Hematopoietic multipotent progenitor cell treated with erythropoietin and hydrocortisone succinate and interleukin-3 and kit ligand, for 15 days (in vitro differentiated cells): ENCODE data around the gene CTNNA2.

Source experiments
- DNase-seq: peaks from one replicate; pipeline ENCODE4 v3.0.0-alpha.2; 2015; ENCODE audit warnings: low spot score

The CTNNA2 gene

GRCh38 chr2:79857888-79858287 is 345.0 kb downstream of the CTNNA2 start:
- DNase-seq, result no peak

DNA sequence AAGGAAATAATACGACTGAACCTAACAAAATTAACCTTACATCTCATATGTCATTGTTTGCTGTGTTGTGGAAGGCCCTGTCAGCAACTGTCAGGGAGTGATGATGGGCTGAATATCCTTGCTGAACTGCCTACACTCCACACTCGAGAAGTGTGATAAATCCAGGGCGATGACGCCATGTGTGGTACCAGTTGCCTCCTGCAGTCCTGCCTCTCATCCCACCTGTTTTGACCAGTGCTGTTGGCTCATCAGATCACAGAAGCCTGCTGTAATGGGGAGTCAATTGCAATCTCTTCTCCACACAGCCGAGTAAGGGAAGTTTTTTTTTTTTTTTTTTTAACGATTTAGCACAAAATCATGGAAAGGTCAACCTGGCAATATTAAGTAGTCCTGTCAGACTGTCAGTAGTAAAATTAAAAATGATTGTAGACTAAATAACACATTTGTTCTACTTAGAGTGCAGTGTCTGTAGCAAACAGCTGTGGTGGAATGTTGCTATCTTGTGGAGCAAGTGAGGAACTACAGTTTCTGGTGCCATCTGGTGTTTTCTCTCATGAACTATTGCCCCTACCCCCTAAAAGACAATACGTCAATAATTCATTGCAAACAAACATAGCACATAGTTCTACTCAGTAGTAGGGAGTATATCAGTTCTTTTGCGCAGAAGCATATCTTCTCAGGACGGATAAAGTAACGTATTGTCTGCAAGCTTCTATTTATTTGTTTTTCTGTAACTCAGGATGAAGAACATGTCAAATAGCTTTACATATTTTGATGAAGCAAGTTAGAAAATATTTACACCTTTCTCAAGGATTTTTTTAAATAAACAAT is 347.6 kb downstream of the CTNNA2 start:
- no peak for DNase-seq

GRCh38 chr2:79861059-79861374 is 348.2 kb downstream of the CTNNA2 start:
- no peak for DNase-seq

DNA sequence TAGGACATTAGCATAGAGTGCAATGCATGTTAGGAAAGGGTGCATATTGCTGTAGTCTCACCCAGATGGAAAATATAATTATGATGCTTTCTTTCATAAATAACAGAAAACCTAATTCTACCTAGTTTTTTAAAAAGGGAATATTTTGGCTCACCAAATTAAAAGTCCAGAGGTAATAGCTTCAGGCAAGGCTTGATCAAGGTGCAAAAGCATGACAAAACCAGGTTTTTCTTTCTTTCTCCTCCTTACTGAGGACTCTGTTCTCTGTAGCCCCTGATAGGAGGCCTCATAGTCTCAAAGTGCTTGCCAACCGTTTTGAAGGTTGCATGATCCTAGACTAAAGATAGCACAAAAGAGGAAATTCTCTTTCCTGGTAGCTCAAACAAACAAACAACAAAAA is 349.9 kb downstream of the CTNNA2 start:
- DNase-seq, result no peak

GRCh38 chr2:79872656-79873055 is 359.8 kb downstream of the CTNNA2 start:
- DNase-seq, result no peak

- DNase-seq, result no peak
Observed at GRCh38 chr2:79874015-79874414, 361.2 kb downstream of the CTNNA2 start.

- DNase-seq, result no peak
Observed at GRCh38 chr2:79876430-79876829, 363.6 kb downstream of the CTNNA2 start.

DNA sequence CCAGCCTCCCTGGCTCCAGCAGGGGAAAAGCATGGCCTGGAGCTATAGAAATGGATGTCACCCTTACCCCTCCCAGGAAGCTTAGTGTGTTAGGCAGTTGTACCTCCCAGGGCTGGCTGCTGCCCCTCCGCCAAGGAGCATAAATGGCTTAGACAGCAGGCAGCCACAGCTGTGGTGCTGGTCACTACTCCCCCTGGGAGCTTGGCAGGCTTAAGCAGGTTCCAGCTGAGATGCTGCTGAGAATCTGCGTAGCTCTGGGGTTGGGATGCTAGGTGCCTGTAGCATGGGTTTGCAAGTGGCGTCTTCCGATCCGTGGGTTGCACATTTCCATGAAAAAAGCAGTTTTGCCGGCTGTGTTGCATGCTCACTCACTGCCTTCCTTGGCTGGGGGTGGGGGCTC is 369.7 kb downstream of the CTNNA2 start:
- DNase-seq, result no peak

DNA sequence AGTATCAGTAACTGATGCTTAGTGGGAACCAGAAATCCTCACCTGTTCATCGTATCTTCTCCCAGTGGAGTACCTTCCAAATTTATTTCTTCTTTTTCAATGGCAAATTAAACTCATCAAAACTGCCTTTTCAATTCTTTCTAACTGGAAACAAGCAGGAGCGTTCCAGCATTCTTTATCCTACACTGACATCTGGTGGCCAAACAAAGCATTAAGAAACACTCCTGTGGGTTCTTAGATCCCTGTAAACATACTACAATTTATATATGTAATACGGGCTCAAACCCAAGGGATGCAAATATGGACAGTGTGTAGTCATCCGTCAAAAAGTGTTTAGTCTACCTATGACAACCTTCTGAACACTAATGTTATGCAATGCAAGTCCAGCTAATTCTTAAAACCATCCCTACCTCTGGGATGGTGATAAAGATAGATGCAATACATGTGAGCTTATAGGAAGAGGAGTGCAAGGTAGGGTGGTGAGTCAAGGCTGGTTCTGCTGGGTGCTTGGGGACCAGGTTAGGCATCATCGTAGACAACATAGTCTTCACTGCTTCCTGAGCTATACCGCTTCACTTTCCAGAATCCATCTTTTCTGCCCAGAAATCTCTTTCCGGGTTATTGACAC is 375.0 kb downstream of the CTNNA2 start:
- DNase-seq, result peak; percentile 9

- no peak for DNase-seq
Observed at GRCh38 chr2:79892123-79892522, 379.3 kb downstream of the CTNNA2 start.

DNA sequence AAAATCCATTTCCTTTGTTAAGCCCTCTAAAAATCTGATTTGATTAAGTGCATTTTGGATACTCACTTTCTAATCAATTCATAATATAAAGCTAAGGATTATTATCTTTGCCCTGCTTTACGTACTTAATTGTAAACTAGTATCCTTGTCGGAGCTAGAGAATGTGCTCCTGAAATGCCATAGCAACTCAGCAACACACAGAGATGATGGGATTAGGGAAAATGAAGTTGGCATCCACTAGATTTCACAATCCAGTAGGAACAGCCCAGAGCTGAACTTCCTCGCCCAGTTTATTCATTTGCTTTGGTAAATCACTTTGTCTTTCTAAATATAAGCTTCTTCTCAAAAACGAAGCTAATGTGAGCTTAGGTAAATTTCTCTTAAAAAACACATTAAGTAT is 386.3 kb downstream of the CTNNA2 start:
- no peak for DNase-seq

- no peak for DNase-seq
Observed at GRCh38 chr2:79901161-79901560, 388.3 kb downstream of the CTNNA2 start.

GRCh38 chr2:79903222-79904000 is 390.6 kb downstream of the CTNNA2 start:
- no peak for DNase-seq

- DNase-seq, result no peak
Observed at GRCh38 chr2:79906139-79906890, 393.5 kb downstream of the CTNNA2 start.

- no peak for DNase-seq
Observed at GRCh38 chr2:79909521-79909920, 396.7 kb downstream of the CTNNA2 start.

GRCh38 chr2:79910643-79911042 is 397.8 kb downstream of the CTNNA2 start:
- no peak for DNase-seq

DNA sequence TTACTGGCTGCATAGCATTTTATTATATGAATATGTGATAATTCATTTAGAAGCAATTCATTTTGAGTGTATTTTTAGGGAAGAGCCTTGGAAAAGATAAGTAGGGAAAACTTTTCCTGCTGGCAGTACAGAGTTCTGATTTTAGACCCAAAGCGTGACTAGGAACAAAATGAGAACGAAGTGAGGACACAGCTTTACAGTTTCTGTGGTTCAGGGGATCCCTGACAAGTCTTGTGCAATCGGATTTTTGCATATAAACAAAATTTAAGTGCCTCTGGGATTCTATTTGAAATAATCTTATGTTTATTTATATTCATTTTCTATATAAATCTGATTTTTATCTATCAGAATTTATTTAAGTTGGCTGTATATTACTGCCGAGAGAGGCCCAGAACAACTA is 402.6 kb downstream of the CTNNA2 start:
- DNase-seq, result no peak

DNA sequence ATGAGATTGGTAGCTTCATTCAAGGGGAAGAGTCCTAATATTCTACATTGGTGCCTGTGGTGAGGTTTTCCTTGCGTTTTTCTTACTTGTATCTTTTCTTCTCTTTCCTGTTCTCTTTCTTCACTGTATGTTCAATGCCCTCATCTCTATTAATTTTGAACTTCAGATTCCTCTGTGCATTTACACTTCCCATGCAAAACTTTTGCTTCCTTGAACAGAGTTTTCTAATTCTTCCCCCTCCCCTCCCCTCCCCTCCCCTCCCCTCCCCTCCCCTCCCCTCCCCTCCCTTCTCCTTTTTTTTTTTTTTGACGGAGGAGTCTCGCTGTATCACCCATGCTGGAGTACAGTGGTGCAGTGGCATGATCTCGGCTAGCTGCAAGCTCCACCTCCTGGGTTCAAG is 403.4 kb downstream of the CTNNA2 start:
- no peak for DNase-seq

DNA sequence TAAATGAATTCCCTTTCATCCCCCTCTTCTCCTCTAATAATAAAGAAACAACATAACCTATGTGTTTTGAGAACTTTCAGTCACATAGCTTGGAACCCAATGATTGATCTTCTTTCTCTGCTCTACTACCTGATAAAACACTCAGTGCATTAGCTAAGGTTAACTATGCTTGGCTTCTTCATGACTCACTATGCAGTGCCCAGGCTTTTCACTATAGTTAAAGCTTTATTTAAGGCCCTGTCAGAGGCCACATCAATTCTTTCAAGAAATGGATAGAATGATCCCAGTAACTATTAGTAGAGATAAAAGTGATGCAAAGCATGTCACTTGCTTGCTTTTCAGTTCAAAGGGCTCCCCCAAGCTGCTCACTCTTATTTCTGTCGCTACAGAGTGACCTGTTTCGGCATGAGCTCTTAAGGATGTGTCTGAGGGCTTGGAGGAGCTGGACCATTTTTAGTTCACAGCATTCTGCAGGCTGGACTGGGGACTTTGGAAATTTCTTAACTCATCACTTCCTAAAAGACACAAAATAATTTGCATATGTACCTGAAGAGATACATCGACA is 407.7 kb downstream of the CTNNA2 start:
- DNase-seq, result no peak

- DNase-seq, result no peak
Observed at GRCh38 chr2:79929624-79930023, 416.8 kb downstream of the CTNNA2 start.

- DNase-seq, result no peak
Observed at GRCh38 chr2:79935046-79935732, 422.3 kb downstream of the CTNNA2 start.
